Measurements from ENCODE around the gene SLC22A31. TPM values are rescaled to one million over a fixed set of nuclear protein-coding genes. Genes with fewer than 3 reads are reported as not detected.
A peak's percentile ranks its signal among the peaks of the same experiment; 100 is the strongest.

The SLC22A31 gene
- polyA plus RNA-seq, 1 experiment: 0.25 TPM

GRCh38 chr16:89216315-89217137 is 16.2 kb upstream of the SLC22A31 start:
- Histone ChIP-seq H3K27ac (ENCODE audit: low read depth, low read length) (peak overlapping the region; percentile 33), H3K9me3 (ENCODE audit: control insufficient read depth, insufficient read depth, low read length) (no peaks in the 10 kb centered on the region), H3K4me3 (ENCODE audit: low read depth, low read length) (peak overlapping the region; percentile 97), H3K27me3 (ENCODE audit: control insufficient read depth, insufficient read depth, low read length) (no peaks in the 10 kb centered on the region)
- TF ChIP-seq, protein P1, sequence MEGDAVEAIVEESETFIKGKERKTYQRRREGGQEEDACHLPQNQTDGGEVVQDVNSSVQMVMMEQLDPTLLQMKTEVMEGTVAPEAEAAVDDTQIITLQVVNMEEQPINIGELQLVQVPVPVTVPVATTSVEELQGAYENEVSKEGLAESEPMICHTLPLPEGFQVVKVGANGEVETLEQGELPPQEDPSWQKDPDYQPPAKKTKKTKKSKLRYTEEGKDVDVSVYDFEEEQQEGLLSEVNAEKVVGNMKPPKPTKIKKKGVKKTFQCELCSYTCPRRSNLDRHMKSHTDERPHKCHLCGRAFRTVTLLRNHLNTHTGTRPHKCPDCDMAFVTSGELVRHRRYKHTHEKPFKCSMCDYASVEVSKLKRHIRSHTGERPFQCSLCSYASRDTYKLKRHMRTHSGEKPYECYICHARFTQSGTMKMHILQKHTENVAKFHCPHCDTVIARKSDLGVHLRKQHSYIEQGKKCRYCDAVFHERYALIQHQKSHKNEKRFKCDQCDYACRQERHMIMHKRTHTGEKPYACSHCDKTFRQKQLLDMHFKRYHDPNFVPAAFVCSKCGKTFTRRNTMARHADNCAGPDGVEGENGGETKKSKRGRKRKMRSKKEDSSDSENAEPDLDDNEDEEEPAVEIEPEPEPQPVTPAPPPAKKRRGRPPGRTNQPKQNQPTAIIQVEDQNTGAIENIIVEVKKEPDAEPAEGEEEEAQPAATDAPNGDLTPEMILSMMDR (IDR thresholded peaks at IDR 0.05; ENCODE audit: low read depth, low read length): peak; percentile 79
- POLR2A ChIA-PET: interaction anchor here (1.1 kb wide), 1 partner anchor 31 kb away, joined by 7 read pairs; no protein-coding TSS in a partner anchor
- CTCF ChIA-PET: interaction anchor here (0.6 to 1.3 kb wide), 2 partner anchors 50 to 275 kb away, joined by 3 read pairs; no protein-coding TSS in a partner anchor
- peak; percentile 41 for DNase-seq (ENCODE audit: low read depth, low spot score)

DNA sequence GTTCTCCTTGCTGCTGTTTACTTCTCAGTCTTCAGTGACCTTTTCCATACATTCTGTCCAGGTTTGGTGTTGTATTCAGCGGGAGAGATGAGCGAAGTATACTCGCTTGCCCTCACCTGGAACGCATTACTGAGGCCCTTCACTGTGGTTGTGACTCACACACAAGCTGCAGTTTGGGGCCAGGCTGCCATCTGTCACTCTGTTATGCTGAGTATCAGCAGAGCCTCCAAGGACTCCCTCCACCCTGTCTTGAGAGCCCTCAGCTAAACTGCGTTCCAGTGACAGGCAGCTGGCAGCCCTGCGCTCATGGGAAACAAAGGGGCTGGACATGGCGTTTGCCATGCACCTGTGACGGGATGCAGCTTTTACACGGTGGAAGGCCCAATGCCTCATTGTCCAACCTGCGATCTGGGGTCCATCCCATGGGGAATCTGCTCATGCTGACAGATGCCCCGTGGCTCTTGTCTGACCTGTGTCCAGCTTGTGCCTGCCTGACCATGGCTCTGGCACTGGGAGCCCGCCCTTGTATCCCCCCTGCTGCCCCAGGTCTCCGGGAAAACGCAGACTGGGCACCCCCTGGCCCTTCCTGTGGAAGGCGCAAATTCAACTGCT is 10.7 kb upstream of the SLC22A31 start:
- no peaks in the 10 kb centered on the region for H3K9me3 ChIP-seq (ENCODE audit: control insufficient read depth, insufficient read depth, low read length)
- DNase-seq (ENCODE audit: low read depth, low spot score): no peak
- POLR2A ChIA-PET: no interaction called here
- TF ChIP-seq, protein P1 (IDR thresholded peaks at IDR 0.05; ENCODE audit: low read depth, low read length): no peak
- H3K4me3 ChIP-seq (ENCODE audit: low read depth, low read length): no peak overlapping the region
- no peak overlapping the region for H3K27ac ChIP-seq (ENCODE audit: low read depth, low read length)
- peaks cover 16% of the 10 kb centered on the region for H3K27me3 ChIP-seq (ENCODE audit: control insufficient read depth, insufficient read depth, low read length)
- CTCF ChIA-PET: interaction anchor here (0.6 kb wide), 2 partner anchors 19 to 459 kb away, joined by 3 to 5 read pairs; no protein-coding TSS in a partner anchor

GRCh38 chr16:89210165-89210903 is 10.0 kb upstream of the SLC22A31 start:
- TF ChIP-seq, protein P1 (IDR thresholded peaks at IDR 0.05; ENCODE audit: low read depth, low read length): no peak
- ChIA-PET CTCF (interaction anchor here (0.6 kb wide), 1 partner anchor 18 kb away, joined by 5 read pairs; no protein-coding TSS in a partner anchor), POLR2A (no interaction called here)
- peaks cover 16% of the 10 kb centered on the region for H3K27me3 ChIP-seq (ENCODE audit: control insufficient read depth, insufficient read depth, low read length)
- no peak overlapping the region for H3K27ac ChIP-seq (ENCODE audit: low read depth, low read length)
- peaks cover 3% of the 10 kb centered on the region; the same call in 1 of the 2 replicates for H3K9me3 ChIP-seq (ENCODE audit: control insufficient read depth, insufficient read depth, low read length)
- DNase-seq (ENCODE audit: low read depth, low spot score): no peak
- H3K4me3 ChIP-seq (ENCODE audit: low read depth, low read length): no peak overlapping the region

DNA sequence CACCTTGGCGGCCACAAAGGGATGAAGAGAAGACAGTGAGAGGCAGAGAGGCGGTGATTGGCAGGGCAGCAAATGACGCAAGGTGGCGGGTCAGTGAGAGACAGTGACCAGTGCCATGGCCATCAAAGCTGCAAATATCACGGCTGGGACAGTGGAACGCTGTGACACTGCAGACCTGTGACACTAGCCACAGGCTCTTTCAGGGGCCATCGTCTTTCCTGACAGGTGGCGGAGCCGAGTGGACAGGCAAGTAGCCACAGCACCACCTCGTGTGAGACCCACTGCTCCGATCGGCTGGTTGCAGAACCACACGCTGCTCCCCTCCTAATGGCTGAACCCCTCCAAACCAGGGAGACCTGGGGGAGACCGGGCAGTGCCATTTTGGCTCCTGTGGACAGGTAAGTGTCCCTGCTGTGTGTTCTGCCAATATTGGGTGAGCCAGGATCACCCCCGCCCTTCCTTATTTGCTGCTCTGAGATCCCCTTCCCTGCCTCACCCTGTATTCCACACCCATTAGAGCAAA is 9.2 kb upstream of the SLC22A31 start:
- TF ChIP-seq, protein P1 (IDR thresholded peaks at IDR 0.05; ENCODE audit: low read depth, low read length): no peak
- DNase-seq (ENCODE audit: low read depth, low spot score): no peak
- Histone ChIP-seq H3K4me3 (ENCODE audit: low read depth, low read length) (no peak overlapping the region), H3K27ac (ENCODE audit: low read depth, low read length) (no peak overlapping the region), H3K9me3 (ENCODE audit: control insufficient read depth, insufficient read depth, low read length) (peaks cover 3% of the 10 kb centered on the region; the same call in 1 of the 2 replicates), H3K27me3 (ENCODE audit: control insufficient read depth, insufficient read depth, low read length) (peaks cover 16% of the 10 kb centered on the region)
- ChIA-PET CTCF (no interaction called here), POLR2A (no interaction called here)

All from AG04450 (cell line).